ENCODE data around the gene PRRT1B. TPM values are rescaled to one million over a fixed set of nuclear protein-coding genes. Genes with fewer than 3 reads are reported as not detected.

PRRT1B gene
- polyA plus RNA-seq, 1 donor: 2.0 TPM

DNA sequence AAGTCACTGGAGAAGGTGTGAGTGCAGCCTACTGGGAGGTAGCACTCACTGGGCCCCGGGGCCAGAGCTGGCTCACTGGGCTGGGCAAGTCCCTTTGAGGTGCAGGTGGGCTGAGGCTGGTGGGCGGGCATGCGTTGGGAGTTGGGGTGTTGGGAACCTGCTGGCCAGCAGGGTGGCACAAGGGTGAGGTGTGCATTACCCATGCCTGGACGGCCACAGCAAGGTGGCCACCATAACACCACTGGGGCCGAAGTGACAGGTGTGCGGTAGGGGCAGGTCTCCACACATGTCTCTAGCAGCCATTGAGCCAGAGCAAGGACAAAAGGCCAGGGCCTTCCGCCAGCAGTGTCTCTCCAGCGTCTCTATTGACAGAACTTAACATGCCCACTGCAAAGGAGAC, 22.6 kb downstream of the PRRT1B start:
- WGBS (ENCODE audit: insufficient coverage, low lambda C conversion rate): no CpG with 5 or more reads among the region's 8 CpGs
- H3K4me1 ChIP-seq (ENCODE audit: control insufficient read depth, insufficient read depth, low read length): no peaks in the 10 kb centered on the region
- no peak for DNase-seq
- H3K9me3 ChIP-seq (ENCODE audit: control insufficient read depth, low read depth, low read length): peaks cover 2% of the 10 kb centered on the region
- H3K27me3 ChIP-seq (ENCODE audit: control insufficient read depth, insufficient read depth, low read length): no peaks in the 10 kb centered on the region
- H3K27ac ChIP-seq (ENCODE audit: low read length): no peak overlapping the region
- H3K36me3 ChIP-seq (ENCODE audit: control insufficient read depth, insufficient read depth, low read length): peaks cover 12% of the 10 kb centered on the region
- H3K4me3 ChIP-seq (ENCODE audit: low read length): no peak overlapping the region

GRCh38 chr9:131574730-131575640, 29.7 kb downstream of the PRRT1B start:
- no peaks in the 10 kb centered on the region for H3K27me3 ChIP-seq (ENCODE audit: control insufficient read depth, insufficient read depth, low read length)
- no peak for DNase-seq
- H3K27ac ChIP-seq (ENCODE audit: low read length): no peak overlapping the region
- no peak overlapping the region for H3K4me3 ChIP-seq (ENCODE audit: low read length)
- no peaks in the 10 kb centered on the region for H3K4me1 ChIP-seq (ENCODE audit: control insufficient read depth, insufficient read depth, low read length)
- peaks cover 61% of the 10 kb centered on the region for H3K36me3 ChIP-seq (ENCODE audit: control insufficient read depth, insufficient read depth, low read length)
- H3K9me3 ChIP-seq (ENCODE audit: control insufficient read depth, low read depth, low read length): no peaks in the 10 kb centered on the region
- no CpG with 5 or more reads among the region's 17 CpGs for WGBS (ENCODE audit: insufficient coverage, low lambda C conversion rate)

DNA sequence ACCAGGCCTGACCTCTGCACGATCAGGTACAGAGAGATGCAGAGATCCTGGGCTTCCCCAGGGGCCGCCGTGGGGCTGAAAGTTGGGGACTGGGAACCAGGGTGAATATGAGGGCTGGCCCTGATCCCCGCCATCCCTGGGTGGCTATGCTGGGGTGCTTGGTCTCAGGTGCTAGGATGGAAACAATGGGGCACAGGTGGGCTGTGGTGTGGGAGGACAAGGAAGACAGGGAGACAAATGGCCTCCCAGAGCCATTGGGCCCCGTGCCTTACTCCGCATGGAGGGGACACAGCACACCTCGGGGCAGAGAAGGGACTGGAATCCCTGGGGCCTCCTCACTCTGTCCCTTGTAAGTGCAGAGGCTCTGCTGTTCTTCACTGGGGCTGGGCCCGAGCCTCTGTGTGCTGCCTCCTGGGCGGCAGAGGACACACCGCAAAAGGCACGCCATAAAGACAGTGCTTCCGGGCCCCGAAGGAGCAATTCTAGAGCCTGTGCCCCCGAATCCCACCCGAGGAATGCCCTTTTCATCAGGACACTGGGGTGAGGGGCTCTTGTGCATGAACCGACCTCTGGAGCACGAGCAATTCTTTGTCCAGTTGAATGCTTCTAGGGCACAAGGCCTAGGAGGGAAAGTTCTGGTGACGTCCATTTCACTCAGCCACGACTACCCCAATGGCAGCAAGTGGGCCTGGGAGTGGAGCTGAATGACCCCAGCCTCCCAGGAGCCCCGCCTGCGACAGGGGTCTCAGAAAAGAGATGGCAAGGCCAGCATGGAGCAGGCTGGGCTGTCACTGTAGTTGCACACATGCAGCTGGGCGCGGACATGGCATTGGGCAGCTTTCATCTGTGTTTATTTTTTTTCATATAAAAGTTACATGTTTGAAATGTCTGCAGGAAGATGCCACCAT, 30.9 kb downstream of the PRRT1B start:
- Histone ChIP-seq H3K27me3 (ENCODE audit: control insufficient read depth, insufficient read depth, low read length) (no peaks in the 10 kb centered on the region), H3K27ac (ENCODE audit: low read length) (no peak overlapping the region), H3K36me3 (ENCODE audit: control insufficient read depth, insufficient read depth, low read length) (peaks cover 64% of the 10 kb centered on the region), H3K4me3 (ENCODE audit: low read length) (no peak overlapping the region), H3K9me3 (ENCODE audit: control insufficient read depth, low read depth, low read length) (no peaks in the 10 kb centered on the region), H3K4me1 (ENCODE audit: control insufficient read depth, insufficient read depth, low read length) (no peaks in the 10 kb centered on the region)
- DNase-seq: no peak
- WGBS (ENCODE audit: insufficient coverage, low lambda C conversion rate): no CpG with 5 or more reads among the region's 23 CpGs

DNA sequence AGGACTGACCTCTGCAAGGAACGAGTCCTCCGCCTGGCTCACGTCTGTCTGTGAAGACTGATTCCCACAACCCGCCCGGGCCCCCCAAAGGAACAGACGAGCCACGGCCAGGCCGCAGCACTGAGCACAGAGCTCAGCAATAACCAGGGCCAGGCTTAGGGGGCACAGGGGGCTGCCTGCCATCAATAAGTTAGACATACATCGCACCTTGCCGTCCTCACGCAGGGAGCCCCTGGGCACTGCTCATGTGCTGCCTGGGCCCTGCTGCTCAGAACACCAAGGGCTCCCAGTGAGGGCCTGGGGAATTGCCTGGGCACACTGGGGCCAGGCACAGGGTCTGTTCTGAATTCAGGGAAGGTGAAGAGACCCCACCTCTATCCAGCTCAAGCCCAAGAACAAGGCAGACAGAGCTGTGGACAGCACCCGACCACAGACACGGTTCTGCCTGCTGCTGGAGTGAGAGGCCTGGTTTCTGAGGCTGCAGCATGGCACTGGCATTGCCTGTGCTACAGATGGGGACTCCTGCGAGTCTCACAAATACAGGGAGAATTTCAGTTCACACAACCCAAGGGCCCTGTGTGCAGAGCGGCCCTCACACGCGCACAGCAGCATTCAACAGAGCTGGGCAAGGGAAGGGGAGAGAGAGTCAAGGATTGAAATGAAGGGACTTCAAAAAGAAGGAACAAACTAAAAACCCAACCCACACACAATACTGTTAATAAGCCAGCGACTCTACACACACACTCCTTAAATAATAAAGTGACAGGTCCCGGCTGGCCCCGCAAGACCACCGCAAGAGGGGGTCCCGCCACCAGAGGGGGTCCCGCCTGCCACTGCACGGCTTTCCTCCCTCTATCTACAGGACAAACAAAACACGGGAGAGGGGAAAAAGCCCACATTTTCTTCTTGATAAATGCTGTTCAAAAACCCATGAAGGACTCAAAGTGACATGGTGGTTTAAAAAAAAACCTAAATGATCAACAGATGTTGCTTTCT, 32.0 kb downstream of the PRRT1B start:
- no CpG with 5 or more reads among the region's 25 CpGs for WGBS (ENCODE audit: insufficient coverage, low lambda C conversion rate)
- no peak overlapping the region for H3K27ac ChIP-seq (ENCODE audit: low read length)
- H3K9me3 ChIP-seq (ENCODE audit: control insufficient read depth, low read depth, low read length): no peaks in the 10 kb centered on the region
- DNase-seq: no peak
- no peak overlapping the region for H3K4me3 ChIP-seq (ENCODE audit: low read length)
- no peaks in the 10 kb centered on the region for H3K4me1 ChIP-seq (ENCODE audit: control insufficient read depth, insufficient read depth, low read length)
- peaks cover 67% of the 10 kb centered on the region for H3K36me3 ChIP-seq (ENCODE audit: control insufficient read depth, insufficient read depth, low read length)
- no peaks in the 10 kb centered on the region for H3K27me3 ChIP-seq (ENCODE audit: control insufficient read depth, insufficient read depth, low read length)

GRCh38 chr9:131578021-131578420, 32.7 kb downstream of the PRRT1B start:
- no CpG with 5 or more reads among the region's 13 CpGs for WGBS (ENCODE audit: insufficient coverage, low lambda C conversion rate)

DNA sequence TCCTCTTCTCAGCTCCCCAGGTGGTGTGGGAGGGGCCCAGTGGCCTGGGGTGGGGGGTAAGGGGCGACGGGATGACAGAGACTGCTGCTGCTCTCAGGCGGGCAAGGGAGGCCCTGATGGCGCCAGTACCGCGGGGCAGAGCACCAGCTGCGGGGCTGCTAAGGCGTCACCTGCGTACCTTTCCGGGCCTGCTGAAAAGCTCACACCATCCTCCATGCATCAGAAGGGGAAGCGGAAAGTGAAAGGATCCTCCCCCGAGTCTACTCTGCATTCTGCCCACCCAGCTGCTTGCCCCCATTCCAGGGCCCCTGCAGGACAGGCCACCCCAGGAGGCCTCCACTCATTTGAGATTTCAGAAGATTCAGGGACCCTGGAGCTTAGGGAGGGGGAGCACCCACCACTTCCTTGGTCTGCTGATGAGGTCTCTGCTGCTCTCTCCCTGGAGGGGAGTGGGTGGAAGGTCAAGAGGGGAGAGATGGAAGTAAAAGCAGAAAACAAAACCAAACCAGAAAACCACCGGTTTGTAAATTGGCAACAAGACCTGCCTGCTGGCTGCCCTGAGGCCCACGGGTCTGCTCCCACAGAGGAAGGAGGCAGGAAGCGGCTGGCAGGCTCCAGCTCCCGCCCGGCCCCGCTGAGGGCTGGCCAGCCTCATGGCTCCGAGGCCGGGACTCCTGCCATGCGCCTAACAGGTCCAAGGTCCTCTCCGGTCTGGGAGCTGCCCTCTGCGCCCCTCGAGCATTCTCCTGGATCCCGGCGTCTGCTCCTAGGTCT, 33.6 kb downstream of the PRRT1B start:
- Histone ChIP-seq H3K9me3 (ENCODE audit: control insufficient read depth, low read depth, low read length) (no peaks in the 10 kb centered on the region), H3K4me3 (ENCODE audit: low read length) (no peak overlapping the region), H3K27me3 (ENCODE audit: control insufficient read depth, insufficient read depth, low read length) (no peaks in the 10 kb centered on the region), H3K27ac (ENCODE audit: low read length) (no peak overlapping the region), H3K4me1 (ENCODE audit: control insufficient read depth, insufficient read depth, low read length) (no peaks in the 10 kb centered on the region), H3K36me3 (ENCODE audit: control insufficient read depth, insufficient read depth, low read length) (peaks cover 81% of the 10 kb centered on the region)
- WGBS (ENCODE audit: insufficient coverage, low lambda C conversion rate): no CpG with 5 or more reads among the region's 26 CpGs
- no peak for DNase-seq

More at GRCh38 chr9:131578021-131578420, 32.7 kb downstream of the PRRT1B start:
- Histone ChIP-seq H3K27me3 (ENCODE audit: control insufficient read depth, insufficient read depth, low read length) (no peaks in the 10 kb centered on the region), H3K4me1 (ENCODE audit: control insufficient read depth, insufficient read depth, low read length) (no peaks in the 10 kb centered on the region), H3K9me3 (ENCODE audit: control insufficient read depth, low read depth, low read length) (no peaks in the 10 kb centered on the region), H3K36me3 (ENCODE audit: control insufficient read depth, insufficient read depth, low read length) (peaks cover 74% of the 10 kb centered on the region), H3K27ac (ENCODE audit: low read length) (no peak overlapping the region), H3K4me3 (ENCODE audit: low read length) (no peak overlapping the region)
- no peak for DNase-seq

DNA sequence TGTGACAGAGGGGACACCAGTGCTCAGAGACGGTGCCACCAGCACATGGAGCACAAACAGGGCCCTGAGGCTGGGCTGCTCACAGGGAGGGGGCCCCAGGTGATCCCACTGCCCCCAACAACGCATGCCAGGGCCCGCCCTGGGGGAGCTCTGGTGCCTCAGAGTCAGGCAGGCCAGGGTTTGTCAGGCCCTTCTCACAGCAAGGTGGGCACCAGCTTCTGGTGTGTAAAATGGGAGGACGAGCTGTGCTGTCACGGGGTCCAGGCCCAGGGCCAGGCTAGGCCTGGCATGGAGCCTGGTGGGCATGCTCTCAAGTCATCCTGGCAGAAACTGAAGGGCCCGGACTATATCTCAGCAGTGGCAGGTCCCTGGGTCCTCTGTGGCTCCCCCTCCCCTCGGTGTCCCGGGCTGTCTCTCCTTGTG, 34.5 kb downstream of the PRRT1B start:
- DNase-seq: no peak
- Histone ChIP-seq H3K36me3 (ENCODE audit: control insufficient read depth, insufficient read depth, low read length) (peaks cover 88% of the 10 kb centered on the region), H3K4me1 (ENCODE audit: control insufficient read depth, insufficient read depth, low read length) (no peaks in the 10 kb centered on the region), H3K9me3 (ENCODE audit: control insufficient read depth, low read depth, low read length) (no peaks in the 10 kb centered on the region), H3K27ac (ENCODE audit: low read length) (no peak overlapping the region), H3K27me3 (ENCODE audit: control insufficient read depth, insufficient read depth, low read length) (no peaks in the 10 kb centered on the region), H3K4me3 (ENCODE audit: low read length) (no peak overlapping the region)
- no CpG with 5 or more reads among the region's 8 CpGs for WGBS (ENCODE audit: insufficient coverage, low lambda C conversion rate)

DNA sequence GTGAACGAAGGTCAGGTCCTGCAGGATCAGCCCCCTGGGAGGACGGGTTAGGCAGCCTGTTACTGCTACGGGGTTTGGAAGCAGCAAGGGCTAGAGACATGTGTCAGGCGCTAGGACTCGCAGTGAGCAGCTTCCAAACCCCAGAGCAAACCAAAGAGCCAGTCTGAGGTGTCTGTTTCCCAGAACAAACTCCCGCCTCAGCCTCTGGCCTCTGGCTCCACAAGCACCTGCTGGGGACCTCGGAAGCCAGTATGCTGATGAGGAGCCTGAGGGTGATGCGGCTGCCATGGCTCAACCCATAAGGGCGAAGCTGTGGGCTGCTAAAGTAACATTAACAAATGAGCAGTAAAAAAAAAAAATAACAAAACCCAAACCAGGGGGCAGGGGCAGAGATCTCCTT, 35.0 kb downstream of the PRRT1B start:
- Histone ChIP-seq H3K4me1 (ENCODE audit: control insufficient read depth, insufficient read depth, low read length) (no peaks in the 10 kb centered on the region), H3K27ac (ENCODE audit: low read length) (no peak overlapping the region), H3K27me3 (ENCODE audit: control insufficient read depth, insufficient read depth, low read length) (no peaks in the 10 kb centered on the region), H3K4me3 (ENCODE audit: low read length) (no peak overlapping the region), H3K36me3 (ENCODE audit: control insufficient read depth, insufficient read depth, low read length) (peaks cover 88% of the 10 kb centered on the region), H3K9me3 (ENCODE audit: control insufficient read depth, low read depth, low read length) (no peaks in the 10 kb centered on the region)
- no peak for DNase-seq
- WGBS (ENCODE audit: insufficient coverage, low lambda C conversion rate): 80% methylated on average over 1 of the region's 9 CpGs

DNA sequence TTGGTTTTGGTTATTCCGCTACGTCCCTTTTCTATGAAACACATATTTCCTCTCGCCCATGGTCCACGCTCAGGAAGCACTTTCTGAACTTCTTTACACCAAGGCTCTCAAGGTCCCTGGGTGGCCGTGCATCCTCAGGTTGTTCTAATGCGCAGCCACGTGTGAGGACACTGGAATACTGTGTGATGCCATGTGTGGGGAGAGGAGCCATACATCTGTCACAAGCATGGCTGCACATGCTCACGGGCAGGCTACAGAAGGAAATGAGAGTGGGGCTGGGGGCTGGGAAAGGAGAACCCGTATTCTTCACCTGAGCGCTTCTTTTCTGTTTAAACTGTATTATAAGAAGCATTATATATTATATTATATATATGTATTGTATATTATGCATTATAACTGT, 36.7 kb downstream of the PRRT1B start:
- H3K27ac ChIP-seq (ENCODE audit: low read length): no peak overlapping the region
- H3K9me3 ChIP-seq (ENCODE audit: control insufficient read depth, low read depth, low read length): no peaks in the 10 kb centered on the region
- no peak overlapping the region for H3K4me3 ChIP-seq (ENCODE audit: low read length)
- peaks cover 74% of the 10 kb centered on the region for H3K36me3 ChIP-seq (ENCODE audit: control insufficient read depth, insufficient read depth, low read length)
- H3K27me3 ChIP-seq (ENCODE audit: control insufficient read depth, insufficient read depth, low read length): no peaks in the 10 kb centered on the region
- DNase-seq: no peak
- no peaks in the 10 kb centered on the region for H3K4me1 ChIP-seq (ENCODE audit: control insufficient read depth, insufficient read depth, low read length)
- no CpG with 5 or more reads among the region's 10 CpGs for WGBS (ENCODE audit: insufficient coverage, low lambda C conversion rate)

Measured in large intestine (tissue), 3 donors.